Breast epithelium (tissue), 3 donors: ENCODE data around the gene RHOG.

Experiments used
- POLR2A ChIP-seq: fragments of 450-650 bp; IDR thresholded peaks from one replicate; pipeline ENCODE4 v1.6.1; 2016; ENCODE audit warnings: antibody characterized with exemption, mild to moderate bottlenecking, moderate library complexity
- TF ChIP-seq, protein P1 (sequence below), 3 donors: fragments of 450-650 bp; IDR thresholded peaks; one replicate each; pipeline ENCODE4 v1.5.1; 2016 to 2017; ENCODE audit warnings: antibody characterized with exemption in 3 of 3, mild to moderate bottlenecking in 3 of 3, moderate library complexity in 3 of 3

DNA sequence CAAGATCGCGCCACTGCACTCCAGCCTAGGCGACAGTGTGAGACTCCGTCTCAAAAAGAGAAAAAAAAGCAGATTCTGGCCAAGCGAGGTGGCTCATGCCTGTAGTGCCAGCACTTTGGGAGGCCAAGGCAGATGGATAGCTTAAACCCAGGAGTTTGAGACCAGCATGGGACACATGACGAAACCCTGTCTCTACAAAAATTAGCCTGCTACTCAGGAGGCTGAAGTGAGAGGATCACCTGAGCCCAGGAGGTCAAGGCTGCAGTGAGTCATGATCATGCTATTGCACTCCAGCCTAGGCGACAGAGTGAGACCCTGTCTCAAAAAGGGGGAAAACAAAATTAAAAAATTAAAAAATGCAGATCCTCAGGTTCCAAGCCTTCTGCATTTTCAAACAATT is 18.4 kb downstream of the RHOG start:
- TF ChIP-seq, protein P1, sequence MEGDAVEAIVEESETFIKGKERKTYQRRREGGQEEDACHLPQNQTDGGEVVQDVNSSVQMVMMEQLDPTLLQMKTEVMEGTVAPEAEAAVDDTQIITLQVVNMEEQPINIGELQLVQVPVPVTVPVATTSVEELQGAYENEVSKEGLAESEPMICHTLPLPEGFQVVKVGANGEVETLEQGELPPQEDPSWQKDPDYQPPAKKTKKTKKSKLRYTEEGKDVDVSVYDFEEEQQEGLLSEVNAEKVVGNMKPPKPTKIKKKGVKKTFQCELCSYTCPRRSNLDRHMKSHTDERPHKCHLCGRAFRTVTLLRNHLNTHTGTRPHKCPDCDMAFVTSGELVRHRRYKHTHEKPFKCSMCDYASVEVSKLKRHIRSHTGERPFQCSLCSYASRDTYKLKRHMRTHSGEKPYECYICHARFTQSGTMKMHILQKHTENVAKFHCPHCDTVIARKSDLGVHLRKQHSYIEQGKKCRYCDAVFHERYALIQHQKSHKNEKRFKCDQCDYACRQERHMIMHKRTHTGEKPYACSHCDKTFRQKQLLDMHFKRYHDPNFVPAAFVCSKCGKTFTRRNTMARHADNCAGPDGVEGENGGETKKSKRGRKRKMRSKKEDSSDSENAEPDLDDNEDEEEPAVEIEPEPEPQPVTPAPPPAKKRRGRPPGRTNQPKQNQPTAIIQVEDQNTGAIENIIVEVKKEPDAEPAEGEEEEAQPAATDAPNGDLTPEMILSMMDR (IDR thresholded peaks at IDR 0.05), result no peak
- TF ChIP-seq POLR2A, result no peak
